GM19395 (cell line): Measurements from ENCODE around the gene ADAP1.
A peak's percentile ranks its signal among the peaks of the same experiment; 100 is the strongest.
"Not testable (repeated sequence)": the region's sequence is repeated elsewhere in the genome, so short reads cannot be mapped to it uniquely, and the experiment has no call there.

Experiments
- ATAC-seq: cut with Tn5 transposase; IDR thresholded peaks from one replicate; pipeline ENCODE4 v1.9.1; 2021; ENCODE audit warnings: mild to moderate bottlenecking, moderate library complexity; ENCODE audit not compliant: unreplicated experiment

ADAP1 gene

DNA sequence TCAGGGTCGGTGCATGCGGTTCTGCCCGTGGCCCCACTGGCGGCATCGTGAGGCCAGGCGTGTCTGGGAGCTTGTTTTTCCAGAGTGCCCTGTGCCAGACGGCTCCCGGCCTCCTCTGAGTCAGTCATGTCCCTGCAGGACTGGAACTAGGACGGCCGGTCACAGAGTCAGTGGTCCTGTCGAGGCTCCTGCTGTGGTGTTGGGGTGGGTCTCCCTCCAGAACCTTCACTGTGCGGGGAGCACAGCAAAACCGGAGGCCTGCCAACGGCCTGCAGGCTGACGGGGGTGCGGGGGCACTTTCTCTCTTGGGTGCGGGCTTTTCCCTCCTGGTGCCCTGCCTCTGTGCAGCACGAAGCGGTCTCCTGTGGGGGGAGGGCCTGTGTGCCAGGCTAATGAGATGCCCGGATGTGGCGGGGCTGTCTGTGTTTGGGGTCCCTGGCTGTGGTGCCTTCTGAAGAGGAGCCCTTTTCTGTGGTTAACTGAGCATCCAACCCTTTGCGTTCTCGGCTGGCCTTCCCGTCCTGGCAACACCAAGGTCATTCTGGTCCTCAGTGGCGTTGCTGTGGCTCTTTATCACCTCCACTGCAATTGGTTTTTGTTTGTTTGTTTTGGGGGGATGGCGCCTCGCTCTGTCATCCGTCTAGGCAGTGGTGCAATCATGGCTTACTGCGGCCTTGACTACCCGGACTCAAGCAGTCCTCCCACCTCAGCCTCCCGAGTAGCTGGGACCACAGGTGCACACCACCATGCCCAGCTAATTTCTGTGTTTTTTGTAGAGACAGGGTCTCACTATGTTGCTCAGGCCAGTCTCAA is 70.1 kb downstream of the ADAP1 start:
- ATAC-seq: no peak

DNA sequence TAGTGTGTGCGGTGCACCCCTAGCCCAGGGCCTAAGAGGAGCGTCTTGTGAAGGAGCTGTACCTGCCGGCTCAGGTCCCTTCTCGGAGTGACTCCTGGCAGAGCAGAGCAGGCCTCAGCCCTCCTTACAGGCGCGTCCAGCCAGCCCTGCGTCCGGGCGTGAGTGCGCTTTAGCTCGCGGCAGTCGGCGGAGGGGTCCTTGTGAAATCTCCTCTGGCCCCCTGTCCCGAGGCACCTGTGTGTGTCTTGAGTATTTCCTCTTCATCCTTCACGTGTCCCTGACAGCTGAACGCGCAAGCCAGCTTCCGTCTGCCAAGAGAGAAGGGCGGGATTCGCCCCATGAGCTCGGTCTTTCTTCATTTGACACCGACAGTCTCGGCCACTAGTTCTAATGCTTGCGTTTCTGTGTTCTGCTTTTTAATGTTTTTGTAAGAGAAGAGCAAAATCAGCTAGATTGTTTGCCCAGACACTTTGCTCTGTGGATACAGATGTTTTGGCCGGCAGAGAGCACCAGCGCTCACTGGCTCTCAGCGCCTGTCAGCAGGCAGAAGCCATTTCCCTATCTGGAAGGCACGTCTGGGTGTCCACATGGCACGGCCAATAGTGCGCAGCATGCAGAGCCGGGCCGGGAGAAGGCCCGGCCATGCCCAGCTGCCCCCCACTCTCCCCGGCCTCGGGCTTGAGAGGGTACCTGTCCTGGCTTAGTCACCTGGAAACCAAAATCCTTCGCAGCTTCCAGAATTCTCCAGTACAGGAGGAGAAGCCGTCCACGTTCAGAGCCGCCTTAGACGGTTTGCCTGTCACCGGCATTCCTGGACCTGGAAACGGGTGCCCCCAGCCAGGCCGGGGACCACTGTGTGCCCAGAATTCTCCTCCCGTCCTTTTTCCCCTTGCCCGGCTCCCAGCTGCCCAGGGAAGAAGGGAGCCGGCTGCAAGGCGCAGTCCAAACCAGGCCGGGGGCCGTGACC is 71.1 kb downstream of the ADAP1 start:
- ATAC-seq: no peak

DNA sequence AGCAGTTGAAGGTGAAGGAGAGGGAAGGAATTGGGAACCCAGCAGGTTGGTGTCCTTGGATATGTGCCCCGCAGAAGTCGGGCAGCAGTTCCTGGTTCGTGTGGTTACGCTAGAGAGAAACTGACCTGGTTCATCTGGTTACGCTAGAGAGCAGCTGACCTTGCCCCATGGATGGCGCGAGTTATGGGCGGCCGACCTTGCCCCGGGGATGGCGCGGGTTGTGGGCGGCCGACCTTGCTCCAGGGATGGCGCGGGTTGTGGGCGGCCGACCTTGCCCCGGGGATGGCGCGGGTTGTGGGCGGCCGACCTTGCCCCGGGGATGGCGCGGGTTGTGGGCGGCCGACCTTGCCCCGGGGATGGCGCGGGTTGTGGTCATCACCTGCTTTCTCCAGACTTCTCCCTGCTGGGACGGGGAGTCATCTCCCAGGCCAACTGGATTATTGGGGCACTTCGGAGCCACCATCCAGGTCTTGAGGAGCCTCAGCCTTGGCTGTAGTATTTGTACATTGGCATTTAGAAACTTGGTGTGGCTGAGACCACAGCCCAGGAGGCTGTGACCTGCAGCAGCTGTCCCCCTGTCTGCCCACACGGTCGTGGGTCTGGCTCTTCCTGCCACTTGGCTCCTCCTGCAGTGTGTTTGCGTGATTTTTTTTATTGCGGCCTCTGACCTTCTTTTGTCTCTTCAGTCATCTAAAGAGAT is 72.0 kb downstream of the ADAP1 start:
- no peak for ATAC-seq

DNA sequence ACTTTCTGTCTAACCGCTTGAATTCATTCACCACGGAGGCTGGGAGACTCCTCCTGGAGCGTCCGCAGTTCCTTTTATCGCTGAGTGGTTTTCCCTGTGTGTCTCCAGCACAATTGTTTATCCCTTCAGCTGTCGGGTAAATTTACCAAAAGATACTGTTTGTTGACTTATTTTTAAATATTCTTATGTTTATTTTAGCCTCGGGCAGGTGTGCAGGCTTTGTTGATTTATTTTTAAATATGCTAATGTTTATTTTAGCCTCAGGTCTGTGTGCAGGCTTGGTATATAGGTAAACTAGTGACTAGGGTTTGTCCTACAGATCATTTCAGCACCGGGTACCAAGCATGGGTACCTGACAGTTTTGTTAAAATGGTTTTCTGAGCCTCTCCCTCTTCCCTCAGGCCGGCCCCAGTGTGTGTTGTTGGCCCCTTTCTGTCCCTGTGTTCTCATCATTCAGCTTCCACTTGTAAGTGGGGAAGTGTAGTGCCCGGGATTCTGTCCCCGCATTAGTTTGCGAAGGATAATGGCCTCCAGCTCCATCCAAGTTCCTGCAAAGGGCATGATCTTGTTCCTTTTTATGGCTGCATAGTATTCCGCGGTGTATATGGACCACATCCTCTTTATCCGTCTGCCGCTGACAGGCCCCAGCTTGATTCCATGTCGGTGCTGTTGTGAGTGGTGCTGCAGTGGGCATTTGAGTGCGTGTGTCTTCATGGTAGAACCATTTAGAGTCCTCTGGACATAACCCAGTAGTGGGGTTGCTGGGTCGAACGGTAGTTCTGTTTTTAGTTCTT is 72.8 kb downstream of the ADAP1 start:
- ATAC-seq: no peak

DNA sequence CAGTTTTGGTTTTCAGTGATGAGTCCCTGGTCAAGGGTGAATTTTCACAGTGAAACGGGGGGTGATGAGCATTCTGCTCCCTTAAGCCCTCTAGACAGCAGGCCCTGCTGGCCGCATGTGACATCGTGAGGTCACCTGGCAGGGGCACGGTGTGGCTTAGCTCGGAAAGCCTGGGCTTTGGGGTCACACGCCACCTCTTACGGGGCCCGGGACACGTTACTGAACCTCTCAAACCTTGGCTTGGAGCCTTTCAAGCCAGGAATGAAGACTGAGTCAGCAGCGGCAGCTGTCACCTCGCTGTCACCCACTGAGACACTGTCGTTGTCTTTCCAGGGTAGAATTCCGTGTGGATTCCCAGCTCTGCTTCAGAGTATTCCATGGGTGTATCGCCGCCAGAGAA is 74.0 kb downstream of the ADAP1 start:
- ATAC-seq: no peak

DNA sequence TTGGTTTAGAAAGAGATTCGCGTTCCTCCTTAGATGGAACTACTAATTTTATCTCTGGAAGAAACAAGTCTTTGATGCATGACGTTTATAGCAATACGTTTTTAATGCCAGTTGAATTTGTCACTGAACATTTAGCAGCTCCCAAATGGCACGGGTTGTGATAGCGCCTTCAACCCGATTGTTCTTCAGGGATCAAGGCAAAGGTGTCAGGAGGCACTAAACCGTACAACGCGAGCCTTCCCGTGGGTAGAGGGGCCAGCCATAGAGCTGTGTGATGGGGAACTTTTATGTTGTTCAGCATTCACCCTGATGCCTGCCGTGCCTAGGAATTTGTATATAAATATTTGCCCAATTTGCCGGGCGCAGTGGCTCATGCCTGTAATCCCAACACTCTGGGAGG is 74.8 kb downstream of the ADAP1 start:
- no peak for ATAC-seq

DNA sequence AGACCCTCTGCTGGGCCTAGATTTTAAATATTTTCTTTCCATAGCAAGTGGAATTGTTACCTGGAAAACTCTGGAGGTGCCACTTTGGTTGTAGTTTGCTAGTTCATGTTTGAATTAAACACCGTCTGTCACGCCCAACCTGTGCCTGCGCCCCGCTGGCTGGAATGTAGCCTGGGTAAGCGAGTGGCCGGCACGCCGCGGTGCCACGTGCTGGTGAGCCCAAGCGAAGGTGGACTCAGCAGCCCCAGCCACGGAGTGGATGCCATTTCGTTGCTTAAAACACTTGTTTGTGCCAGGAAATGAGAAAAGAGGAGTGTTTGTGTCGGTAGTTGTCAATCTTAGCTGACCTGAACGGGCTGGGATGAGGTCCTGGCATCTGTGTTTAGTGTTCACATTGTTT is 75.4 kb downstream of the ADAP1 start:
- ATAC-seq: no peak

DNA sequence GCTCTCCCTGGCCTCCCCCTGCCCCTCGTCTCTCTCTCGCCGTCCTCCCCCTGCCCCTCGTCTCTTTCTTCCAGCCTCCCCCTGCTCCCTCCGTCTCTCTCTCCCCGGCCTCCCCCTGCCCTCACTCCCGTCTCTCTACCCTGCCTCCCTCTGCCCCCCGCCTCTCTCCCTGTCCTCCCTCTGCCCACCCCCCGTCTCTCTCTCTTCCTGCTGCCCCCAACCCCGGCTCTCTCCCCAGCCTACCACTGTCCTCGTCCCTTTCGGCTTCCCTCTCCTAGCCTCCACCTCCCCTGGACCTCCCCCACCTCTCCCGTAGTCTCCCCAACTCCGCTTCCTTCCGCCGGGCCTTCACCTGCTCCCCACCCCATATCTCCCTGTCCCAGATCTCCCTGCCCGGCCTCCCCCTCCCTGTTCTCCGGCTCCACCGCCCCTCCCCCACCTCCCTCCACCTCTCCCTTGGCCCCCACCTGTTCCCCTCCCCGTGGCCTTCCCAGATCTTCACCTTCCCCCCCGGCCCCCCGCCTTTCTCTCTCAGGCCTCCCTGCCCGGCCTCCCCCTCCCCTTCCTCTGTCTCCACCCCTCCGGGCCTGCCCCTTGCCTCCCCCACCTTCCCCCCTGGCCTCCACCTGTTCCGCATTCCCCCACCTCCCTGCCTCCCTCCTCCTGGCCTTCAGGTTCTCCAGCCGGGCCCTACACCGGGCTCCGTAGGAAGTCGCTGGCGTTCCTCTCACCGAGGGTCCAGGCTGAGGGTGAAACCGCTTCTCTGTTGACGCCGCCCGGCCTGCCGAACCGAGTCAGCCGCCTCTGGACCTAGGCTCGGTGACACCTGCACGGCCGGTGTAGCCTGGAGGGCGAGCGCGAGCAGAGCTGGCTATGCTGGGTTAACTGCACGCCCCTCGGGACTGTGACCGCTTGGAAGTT is 76.9 kb downstream of the ADAP1 start:
- no peak for ATAC-seq

GRCh38 chr7:876972-877311 is 77.5 kb downstream of the ADAP1 start:
- peak; percentile 26 for ATAC-seq

- ATAC-seq: peak; percentile 75
Measured at GRCh38 chr7:876077-876971, 78.2 kb downstream of the ADAP1 start, which contains the start of gene GET4. TSS of gene GET4 (plus strand) at chr7:876554. CDS start at chr7:876646, 92 bp downstream.

- ATAC-seq: no peak
Measured at GRCh38 chr7:875476-876076, 78.9 kb downstream of the ADAP1 start.

GRCh38 chr7:875051-875450 is 79.4 kb downstream of the ADAP1 start:
- ATAC-seq: no peak

DNA sequence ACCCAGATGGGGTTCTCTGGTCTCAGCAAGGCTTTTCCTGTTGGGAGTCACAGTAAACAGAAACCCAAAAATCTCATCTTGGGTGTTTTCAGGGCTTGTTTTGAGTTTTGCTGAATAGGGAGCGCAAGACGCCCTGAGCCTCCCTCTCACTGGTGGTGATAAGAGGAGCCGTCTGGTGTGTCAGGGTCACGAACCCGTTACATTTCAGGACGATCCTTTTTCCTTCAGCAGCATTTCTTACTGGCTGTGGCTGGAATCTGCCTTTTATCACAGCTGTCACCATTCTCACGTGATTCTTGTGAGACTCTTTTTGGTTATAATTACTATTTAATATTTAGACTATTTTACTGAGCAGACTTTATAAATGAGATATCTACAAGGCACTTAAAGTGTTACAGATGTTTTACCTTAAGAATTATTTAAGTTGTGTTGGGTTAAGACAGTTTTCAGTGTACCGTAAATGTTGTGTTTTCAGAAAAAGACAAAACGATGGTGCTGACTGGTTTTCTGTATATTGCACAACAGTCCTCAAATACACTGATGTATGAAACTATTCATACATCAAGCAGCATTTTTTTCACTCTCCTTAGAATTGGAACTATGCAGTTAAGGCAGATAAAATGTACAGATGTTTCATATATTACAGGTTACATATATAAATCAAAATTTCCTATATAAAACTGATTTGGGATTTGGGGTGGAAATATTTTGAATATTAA is 80.3 kb downstream of the ADAP1 start:
- ATAC-seq: no peak

DNA sequence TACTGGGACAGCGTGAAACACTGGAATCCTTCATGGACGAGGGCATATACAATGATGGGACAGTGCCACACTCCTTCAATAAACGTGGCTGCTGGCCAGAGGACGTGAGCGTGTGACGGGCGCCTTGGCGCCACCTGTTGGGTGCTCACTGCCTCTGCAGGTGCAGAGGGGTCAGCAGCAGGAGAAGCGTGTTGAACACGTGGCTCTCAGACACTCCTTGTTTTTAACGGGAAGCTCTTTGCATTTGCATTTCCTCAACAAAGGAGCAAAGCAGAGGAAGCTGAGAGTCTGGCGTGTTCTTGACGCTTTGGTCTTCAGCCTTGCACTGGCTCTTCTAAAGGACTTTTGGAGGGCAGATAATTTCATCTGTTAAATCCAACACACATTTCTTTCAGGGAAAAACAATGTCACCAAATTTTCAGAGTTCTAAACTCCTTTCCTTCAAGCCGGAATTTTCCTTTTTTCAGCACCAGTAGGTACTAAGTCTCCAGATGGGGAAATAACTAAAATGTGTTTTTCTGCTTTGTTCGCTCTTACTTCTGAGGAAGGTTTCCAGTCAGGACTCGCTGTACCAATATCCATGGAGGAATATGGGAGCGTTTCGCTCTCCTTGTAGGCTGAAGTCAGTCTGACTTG is 81.0 kb downstream of the ADAP1 start:
- peak; percentile 40 for ATAC-seq

GRCh38 chr7:872685-873084 is 81.8 kb downstream of the ADAP1 start:
- not testable (repeated sequence) for ATAC-seq

DNA sequence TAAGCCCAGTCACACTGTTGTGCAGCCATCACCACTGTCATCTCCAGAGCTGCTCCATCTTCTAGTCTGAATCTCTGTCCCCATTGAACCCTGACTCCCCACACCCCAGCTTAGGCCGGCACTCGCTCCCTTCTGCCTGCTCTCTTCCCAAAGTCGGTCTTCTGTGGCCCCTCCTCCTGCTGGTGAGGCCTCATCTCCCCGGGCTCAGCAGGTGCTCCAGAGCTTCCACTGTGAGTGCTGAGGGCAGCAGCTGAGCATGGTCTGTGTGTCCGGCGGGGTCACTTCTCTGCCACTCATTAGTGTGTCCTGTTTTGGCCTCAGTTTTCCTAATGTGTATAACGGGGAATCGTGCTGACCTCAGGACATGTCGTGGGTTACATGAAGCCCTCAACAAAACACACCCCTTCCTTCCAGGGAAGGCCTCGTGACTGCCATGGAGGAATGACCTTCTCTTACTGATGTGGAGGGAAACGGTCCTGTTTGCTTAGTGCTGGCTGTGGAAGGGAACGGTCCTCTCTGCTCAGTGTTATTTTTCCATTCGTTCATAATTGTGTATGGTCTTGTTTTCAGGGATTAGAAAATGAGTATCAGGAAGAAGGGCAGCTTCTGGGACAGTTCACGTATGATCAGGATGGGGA is 82.5 kb downstream of the ADAP1 start:
- ATAC-seq: no peak
